Mesothelial cell of epicardium (in vitro differentiated cells): ENCODE results near the gene TOP1. TPM values are rescaled to one million over a fixed set of nuclear protein-coding genes. Genes with fewer than 3 reads are reported as not detected.

Experiments used
- DNase-seq, 2 experiments: peaks; one replicate each; pipeline ENCODE4 v3.0.0; 2021; ENCODE audit warnings: low spot score in 2 of 2; ENCODE audit not compliant: unreplicated experiment in 2 of 2
- H3K27ac Mint-ChIP-seq: 2 replicates; pipeline ENCODE4 v1.8.0; 2021; ENCODE audit warnings: mixed read lengths
- H3K27me3 Mint-ChIP-seq: 2 replicates; pipeline ENCODE4 v1.8.0; 2021; ENCODE audit warnings: low read depth, mixed read lengths
- H3K36me3 Mint-ChIP-seq: 2 replicates; pipeline ENCODE4 v1.8.0; 2021; ENCODE audit warnings: mixed read lengths
- H3K4me1 Mint-ChIP-seq: 2 replicates; pipeline ENCODE4 v1.8.0; 2021; ENCODE audit warnings: mixed read lengths
- H3K4me3 Mint-ChIP-seq: 2 replicates; pipeline ENCODE4 v1.8.0; 2021; ENCODE audit warnings: mild to moderate bottlenecking, moderate library complexity, mixed read lengths
- H3K9me3 Mint-ChIP-seq: 2 replicates; pipeline ENCODE4 v1.8.0; 2021; ENCODE audit warnings: mixed read lengths
- CTCF ChIP-seq: fragments of 200-600 bp; sonication (generic); IDR thresholded peaks from one replicate; pipeline ENCODE4 v1.5.0; 2021; ENCODE audit warnings: antibody characterized with exemption; ENCODE audit not compliant: unreplicated experiment
- total RNA-seq: library from RNA; stranded (reverse); gene quantifications from 3 replicates; pipeline ENCODE4 v1.2.1, GENCODE V29; 2021

The TOP1 gene
- total RNA-seq, 1 donor from 2014 or later, result 76.7 TPM

- no peaks in the 10 kb centered on the region for H3K27me3 Mint-ChIP-seq
- H3K4me1 Mint-ChIP-seq, result peaks cover 35% of the 10 kb centered on the region
- no peak for TF ChIP-seq CTCF
- H3K36me3 Mint-ChIP-seq, result peaks cover 5% of the 10 kb centered on the region
- peak overlapping the region; percentile 94 for H3K27ac Mint-ChIP-seq
- peak in 1 of 2 experiments; percentile 37 for DNase-seq
- H3K9me3 Mint-ChIP-seq, result no peaks in the 10 kb centered on the region
- peak overlapping the region; percentile 84 for H3K4me3 Mint-ChIP-seq
Measured at GRCh38 chr20:41135888-41136679, 107.5 kb downstream of the TOP1 start.

GRCh38 chr20:41136680-41137613 is 108.3 kb downstream of the TOP1 start, which contains the start of gene PLCG1:
Gene PLCG1 (plus strand): TSS chr20:41137543. CDS start chr20:41137642, 99 bp downstream.
- DNase-seq, result peak; percentile 88 to 94
- Mint-ChIP-seq H3K36me3 (no peaks in the 10 kb centered on the region), H3K27me3 (no peaks in the 10 kb centered on the region), H3K9me3 (no peaks in the 10 kb centered on the region), H3K4me3 (peak within 1 kb of the TSS; percentile 92), H3K27ac (peak within 1 kb of the TSS; percentile 97), H3K4me1 (peaks cover 41% of the 10 kb centered on the region)
- TF ChIP-seq CTCF, result no peak

GRCh38 chr20:41137614-41138474 is 109.2 kb downstream of the TOP1 start:
- TF ChIP-seq CTCF, result no peak
- Mint-ChIP-seq H3K4me3 (peak overlapping the region; percentile 92), H3K36me3 (no peaks in the 10 kb centered on the region), H3K4me1 (peaks cover 49% of the 10 kb centered on the region), H3K9me3 (no peaks in the 10 kb centered on the region), H3K27ac (peak overlapping the region; percentile 97), H3K27me3 (no peaks in the 10 kb centered on the region)
- DNase-seq, result peak; percentile 58 to 76

GRCh38 chr20:41138475-41139226 is 110.0 kb downstream of the TOP1 start:
- H3K27me3 Mint-ChIP-seq, result no peaks in the 10 kb centered on the region
- no peak for DNase-seq
- H3K27ac Mint-ChIP-seq, result peak overlapping the region; percentile 97
- no peaks in the 10 kb centered on the region for H3K9me3 Mint-ChIP-seq
- H3K36me3 Mint-ChIP-seq, result no peaks in the 10 kb centered on the region
- TF ChIP-seq CTCF, result no peak
- H3K4me1 Mint-ChIP-seq, result peaks cover 53% of the 10 kb centered on the region
- peak overlapping the region; percentile 92 for H3K4me3 Mint-ChIP-seq
